ENCODE results near the gene TNKS2. TPM values are rescaled to one million over a fixed set of nuclear protein-coding genes. Genes with fewer than 3 reads are reported as not detected.

TNKS2 gene
- total RNA-seq, 1 experiment from 2014 or later, result 48.3 TPM

- ChIA-PET POLR2A (interaction anchor here (0.5 kb wide), 1 partner anchor 571 kb away, joined by 4 read pairs; no protein-coding TSS in a partner anchor), CTCF (no interaction called here)
- DNase-seq (ENCODE audit: unreplicated experiment), result no peak
- Mint-ChIP-seq H3K36me3 (ENCODE audit: insufficient read depth, unreplicated experiment) (peaks cover 91% of the 10 kb centered on the region), H3K27me3 (ENCODE audit: insufficient read depth, unreplicated experiment) (no peaks in the 10 kb centered on the region), H3K9me3 (ENCODE audit: unreplicated experiment) (no peaks in the 10 kb centered on the region), H3K4me1 (ENCODE audit: insufficient read depth, unreplicated experiment) (no peaks in the 10 kb centered on the region), H3K4me3 (ENCODE audit: unreplicated experiment) (no peak overlapping the region), H3K27ac (ENCODE audit: low read depth, unreplicated experiment) (peak overlapping the region; percentile 35)
- intact Hi-C loops (cut with micrococcal nuclease), result no loop called here
- BruUV-seq (replicated peaks), result no TSS peak
- TF ChIP-seq, protein P1, sequence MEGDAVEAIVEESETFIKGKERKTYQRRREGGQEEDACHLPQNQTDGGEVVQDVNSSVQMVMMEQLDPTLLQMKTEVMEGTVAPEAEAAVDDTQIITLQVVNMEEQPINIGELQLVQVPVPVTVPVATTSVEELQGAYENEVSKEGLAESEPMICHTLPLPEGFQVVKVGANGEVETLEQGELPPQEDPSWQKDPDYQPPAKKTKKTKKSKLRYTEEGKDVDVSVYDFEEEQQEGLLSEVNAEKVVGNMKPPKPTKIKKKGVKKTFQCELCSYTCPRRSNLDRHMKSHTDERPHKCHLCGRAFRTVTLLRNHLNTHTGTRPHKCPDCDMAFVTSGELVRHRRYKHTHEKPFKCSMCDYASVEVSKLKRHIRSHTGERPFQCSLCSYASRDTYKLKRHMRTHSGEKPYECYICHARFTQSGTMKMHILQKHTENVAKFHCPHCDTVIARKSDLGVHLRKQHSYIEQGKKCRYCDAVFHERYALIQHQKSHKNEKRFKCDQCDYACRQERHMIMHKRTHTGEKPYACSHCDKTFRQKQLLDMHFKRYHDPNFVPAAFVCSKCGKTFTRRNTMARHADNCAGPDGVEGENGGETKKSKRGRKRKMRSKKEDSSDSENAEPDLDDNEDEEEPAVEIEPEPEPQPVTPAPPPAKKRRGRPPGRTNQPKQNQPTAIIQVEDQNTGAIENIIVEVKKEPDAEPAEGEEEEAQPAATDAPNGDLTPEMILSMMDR (IDR thresholded peaks at IDR 0.05; ENCODE audit: unreplicated experiment), result no peak
Observed at GRCh38 chr10:91860885-91861284, 62.7 kb downstream of the TNKS2 start.

DNA sequence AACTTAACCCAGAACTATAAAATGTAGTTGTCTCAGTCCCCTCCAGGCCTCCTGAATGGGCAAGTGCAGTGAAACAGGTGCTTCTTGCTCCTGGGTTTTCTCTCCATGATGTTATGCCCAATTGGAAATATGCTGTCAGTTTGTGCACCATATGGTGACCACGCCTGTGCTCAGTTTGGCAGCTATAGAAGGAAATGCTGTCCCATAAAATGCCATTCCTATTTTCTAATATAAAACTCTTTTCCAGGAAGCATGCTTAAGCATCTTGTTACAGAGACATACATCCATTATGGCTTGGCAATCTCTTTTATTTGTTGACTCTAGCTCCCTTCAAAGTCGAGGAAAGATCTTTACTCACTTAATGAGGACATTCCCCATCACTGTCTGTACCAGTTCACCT, 65.9 kb downstream of the TNKS2 start:
- BruUV-seq (replicated peaks), result no TSS peak
- Mint-ChIP-seq H3K4me1 (ENCODE audit: insufficient read depth, unreplicated experiment) (no peaks in the 10 kb centered on the region), H3K27me3 (ENCODE audit: insufficient read depth, unreplicated experiment) (no peaks in the 10 kb centered on the region), H3K4me3 (ENCODE audit: unreplicated experiment) (no peak overlapping the region), H3K27ac (ENCODE audit: low read depth, unreplicated experiment) (no peak overlapping the region), H3K36me3 (ENCODE audit: insufficient read depth, unreplicated experiment) (peaks cover 68% of the 10 kb centered on the region), H3K9me3 (ENCODE audit: unreplicated experiment) (no peaks in the 10 kb centered on the region)
- TF ChIP-seq, protein P1 (IDR thresholded peaks at IDR 0.05; ENCODE audit: unreplicated experiment), result no peak
- POLR2A ChIA-PET, result interaction anchor here (0.8 kb wide), 2 partner anchors 66 to 90 kb away, joined by 3 read pairs; partner anchors contain the start of gene TNKS2
- CTCF ChIA-PET, result interaction anchor here (0.6 kb wide), 1 partner anchor 1426 kb away, joined by 3 read pairs; no protein-coding TSS in a partner anchor
- intact Hi-C loops (cut with micrococcal nuclease), result no loop called here
- DNase-seq (ENCODE audit: unreplicated experiment), result no peak

DNA sequence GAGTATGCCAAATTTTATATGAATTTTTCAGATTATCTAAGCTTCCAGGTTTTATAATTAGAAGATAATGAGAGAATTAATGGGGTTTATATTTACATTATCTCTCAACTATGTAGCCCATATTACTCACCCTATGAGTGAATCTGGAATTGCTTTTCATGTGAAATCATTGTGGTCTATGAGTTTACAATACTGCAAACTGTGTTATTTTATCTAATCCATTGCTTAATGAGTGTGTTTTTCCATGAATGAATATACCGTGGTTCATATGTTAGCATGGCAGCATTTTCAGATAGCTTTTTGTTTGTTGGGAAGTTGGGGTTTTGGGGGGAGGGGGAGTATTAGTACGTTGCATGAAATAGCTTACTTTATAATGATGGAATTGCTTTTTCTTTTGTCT, 66.5 kb downstream of the TNKS2 start:
- ChIA-PET CTCF (interaction anchor here (0.6 kb wide), 2 partner anchors 47 to 1426 kb away, joined by 3 to 4 read pairs; no protein-coding TSS in a partner anchor), POLR2A (interaction anchor here (0.6 to 1.5 kb wide), 3 partner anchors 44 to 160 kb away, joined by 3 to 4 read pairs (median 4); partner anchors contain the start of gene FGFBP3)
- TF ChIP-seq, protein P1 (IDR thresholded peaks at IDR 0.05; ENCODE audit: unreplicated experiment), result no peak
- H3K9me3 Mint-ChIP-seq (ENCODE audit: unreplicated experiment), result no peaks in the 10 kb centered on the region
- no peak overlapping the region for H3K4me3 Mint-ChIP-seq (ENCODE audit: unreplicated experiment)
- intact Hi-C loops (cut with micrococcal nuclease), result no loop called here
- no peak overlapping the region for H3K27ac Mint-ChIP-seq (ENCODE audit: low read depth, unreplicated experiment)
- no peaks in the 10 kb centered on the region for H3K4me1 Mint-ChIP-seq (ENCODE audit: insufficient read depth, unreplicated experiment)
- BruUV-seq (replicated peaks), result no TSS peak
- peaks cover 69% of the 10 kb centered on the region for H3K36me3 Mint-ChIP-seq (ENCODE audit: insufficient read depth, unreplicated experiment)
- DNase-seq (ENCODE audit: unreplicated experiment), result no peak
- no peaks in the 10 kb centered on the region for H3K27me3 Mint-ChIP-seq (ENCODE audit: insufficient read depth, unreplicated experiment)

- ChIA-PET CTCF (interaction anchor here (0.6 kb wide), 1 partner anchor 8 kb away, joined by 3 read pairs; no protein-coding TSS in a partner anchor), POLR2A (interaction anchor here (1.5 kb wide), 1 partner anchor 43 kb away, joined by 3 read pairs; the partner anchor contains the start of gene FGFBP3)
- Mint-ChIP-seq H3K4me3 (ENCODE audit: unreplicated experiment) (no peak overlapping the region), H3K9me3 (ENCODE audit: unreplicated experiment) (no peaks in the 10 kb centered on the region), H3K36me3 (ENCODE audit: insufficient read depth, unreplicated experiment) (peaks cover 63% of the 10 kb centered on the region), H3K4me1 (ENCODE audit: insufficient read depth, unreplicated experiment) (no peaks in the 10 kb centered on the region), H3K27me3 (ENCODE audit: insufficient read depth, unreplicated experiment) (no peaks in the 10 kb centered on the region), H3K27ac (ENCODE audit: low read depth, unreplicated experiment) (no peak overlapping the region)
- no TSS peak for BruUV-seq (replicated peaks)
- no peak for DNase-seq (ENCODE audit: unreplicated experiment)
- TF ChIP-seq, protein P1 (IDR thresholded peaks at IDR 0.05; ENCODE audit: unreplicated experiment), result no peak
- intact Hi-C loops (cut with micrococcal nuclease), result no loop called here
Observed at GRCh38 chr10:91865562-91866081, 67.4 kb downstream of the TNKS2 start.
